COLO668 (cell line): ENCODE results near the gene STK32C.
"Not testable (repeated sequence)": the region's sequence is repeated elsewhere in the genome, so short reads cannot be mapped to it uniquely, and the experiment has no call there.

Source experiments
- DNase-seq: peaks from one replicate; lab custom pipeline; 2025; ENCODE audit not compliant: unreplicated experiment; lab: John Stamatoyannopoulos, UW

STK32C gene

DNA sequence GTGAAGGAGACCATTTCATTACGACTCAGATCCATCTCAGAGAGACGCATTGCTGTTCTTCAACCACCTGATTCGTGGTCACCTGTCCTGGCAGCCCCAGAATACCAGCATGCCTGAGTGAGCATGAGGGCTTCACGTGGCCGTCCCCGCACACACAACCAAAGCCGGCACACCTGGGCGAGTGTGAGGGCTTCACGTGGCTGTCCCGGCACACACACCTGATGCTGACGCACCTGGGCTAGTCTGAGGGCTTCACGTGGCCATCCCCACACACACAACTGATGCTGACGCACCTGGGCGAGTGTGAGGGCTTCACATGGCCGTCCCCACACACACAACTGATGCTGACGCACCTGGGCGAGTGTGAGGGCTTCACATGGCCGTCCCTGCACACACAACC lies 86.8 kb downstream of the STK32C start:
- not testable (repeated sequence) for DNase-seq

DNA sequence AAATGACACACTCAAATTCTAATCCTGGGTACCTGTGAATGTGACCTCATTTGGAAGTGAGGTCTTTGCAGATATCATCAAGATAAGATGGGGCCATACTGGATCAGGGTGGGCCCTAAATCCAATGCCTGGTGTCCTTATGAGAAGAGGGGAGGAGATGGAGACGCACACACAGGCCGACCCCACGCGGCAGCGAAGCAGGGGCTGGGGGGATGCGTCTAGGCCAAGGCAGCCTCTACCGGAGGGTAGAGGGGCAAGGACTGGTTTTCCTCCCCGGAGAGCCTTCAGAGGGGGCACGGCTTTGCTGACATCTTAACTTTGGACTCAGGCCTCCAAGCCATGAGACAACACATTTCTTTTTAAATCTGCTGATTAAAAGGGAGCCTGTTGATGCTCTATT lies 87.7 kb downstream of the STK32C start:
- no peak for DNase-seq

DNA sequence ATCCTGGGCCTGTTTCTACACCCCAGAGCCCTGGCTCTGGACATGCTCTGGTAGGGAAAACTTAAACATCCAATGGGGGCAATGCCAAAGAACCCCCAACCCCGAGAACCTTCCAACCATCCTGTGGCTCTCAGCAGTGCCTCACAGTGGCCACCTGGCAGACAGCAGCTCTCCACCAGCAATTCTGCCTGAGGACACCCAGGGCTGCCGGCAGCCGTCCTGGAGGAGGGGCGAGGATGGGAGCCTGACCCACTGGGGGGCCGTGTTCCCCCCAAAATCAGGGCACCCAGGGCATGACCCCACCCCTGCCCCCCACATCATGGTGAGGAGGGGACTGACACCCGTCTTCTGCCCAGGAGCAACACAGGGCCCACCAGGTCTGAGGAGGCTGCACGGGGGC lies 88.3 kb downstream of the STK32C start:
- DNase-seq: no peak

DNA sequence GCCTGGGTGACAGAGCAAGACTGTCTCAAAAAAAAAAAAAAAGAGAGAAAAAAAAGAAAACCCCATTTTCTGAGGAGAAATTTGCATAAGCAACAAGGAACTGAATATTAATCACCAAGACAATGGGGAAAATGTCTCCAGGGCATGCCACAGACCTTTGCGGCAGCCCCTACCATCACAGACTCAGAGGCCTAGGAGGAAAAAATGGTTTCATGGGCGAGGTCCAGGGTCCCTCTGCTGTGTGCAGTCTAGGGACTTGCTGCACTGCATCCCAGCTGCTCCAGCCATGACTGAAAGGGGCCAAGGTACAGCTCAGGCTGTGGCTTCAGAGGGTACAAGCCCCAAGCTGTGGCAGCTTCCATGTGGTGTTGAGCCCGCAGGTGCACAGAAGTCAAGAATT lies 91.3 kb downstream of the STK32C start:
- DNase-seq: not testable (repeated sequence)

DNA sequence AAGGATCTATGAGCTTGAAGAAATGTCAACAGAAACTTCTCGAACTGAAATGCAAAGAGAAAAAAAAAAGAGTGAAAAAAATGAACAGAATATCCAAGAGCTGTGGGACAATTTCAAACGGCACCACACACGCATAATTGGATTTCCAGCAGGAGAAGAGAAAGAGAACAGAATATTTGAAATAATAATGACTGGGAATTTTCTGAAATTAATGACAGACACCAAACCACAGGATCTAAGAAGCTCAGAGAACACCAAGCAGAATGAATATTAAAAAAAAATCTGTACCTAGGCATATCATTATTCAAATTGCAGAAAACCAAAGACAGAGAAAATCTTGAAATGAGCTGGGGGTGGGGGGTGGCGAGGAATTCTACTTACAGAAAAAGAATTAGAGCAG lies 93.8 kb downstream of the STK32C start:
- no peak for DNase-seq

DNA sequence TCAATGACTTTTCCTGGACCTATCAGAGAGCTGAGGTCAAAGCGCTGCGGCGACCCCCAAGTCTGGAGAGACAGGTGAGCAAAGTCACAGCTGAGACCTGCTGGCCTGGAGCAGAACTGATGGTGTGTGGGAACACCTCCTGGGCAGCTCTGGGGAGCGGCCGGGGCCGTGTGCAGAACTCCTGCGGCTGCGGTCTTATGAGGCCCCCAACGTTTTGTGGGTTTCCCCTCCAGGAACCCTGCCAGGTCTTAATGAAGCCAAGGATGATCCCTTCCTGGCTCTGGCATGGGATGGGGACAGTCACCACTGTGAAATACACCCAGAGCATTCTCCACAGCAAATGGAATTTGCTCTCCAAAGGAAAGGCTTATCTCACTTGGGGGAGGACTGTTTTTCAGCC lies 94.9 kb downstream of the STK32C start:
- no peak for DNase-seq

DNA sequence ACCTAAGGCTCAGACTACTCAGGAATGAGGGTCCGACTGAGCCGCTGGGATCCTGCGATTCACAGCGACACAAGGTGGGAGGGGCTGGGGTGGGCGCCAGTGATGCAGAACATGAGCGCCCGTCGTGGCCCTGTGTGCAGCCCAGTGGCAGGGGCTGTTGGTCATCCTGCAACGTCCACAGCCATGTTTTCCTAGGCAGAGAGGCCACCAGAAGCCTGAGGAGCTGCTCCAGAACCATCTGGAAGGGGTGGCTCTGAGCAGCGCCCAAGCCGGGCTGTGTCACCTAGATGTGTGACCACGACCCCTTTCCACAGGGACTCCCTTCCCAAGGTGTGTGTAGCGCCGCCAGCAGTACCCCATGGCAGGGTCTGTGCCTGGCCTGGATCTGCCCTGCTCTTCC lies 96.5 kb downstream of the STK32C start:
- no peak for DNase-seq

DNA sequence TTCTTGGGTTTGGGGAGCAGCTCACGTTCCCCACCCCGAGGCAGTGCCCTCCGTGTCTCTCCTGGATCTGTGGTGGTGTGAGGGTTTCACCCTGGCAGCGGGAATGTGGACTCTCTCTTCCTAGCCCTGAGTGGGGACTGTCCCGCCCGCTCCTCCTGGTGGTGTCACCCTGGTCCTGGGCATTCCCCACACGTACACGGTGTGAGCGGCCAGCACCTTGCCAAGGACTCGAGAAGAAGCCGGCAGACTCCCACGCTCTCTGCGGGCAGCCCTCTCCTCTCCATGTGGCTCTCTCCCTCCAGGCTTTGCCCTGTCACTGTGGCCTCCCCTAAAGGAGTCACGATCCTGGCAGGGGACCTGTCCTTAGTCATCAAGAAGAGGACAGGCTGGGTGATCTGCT lies 97.0 kb downstream of the STK32C start:
- no peak for DNase-seq

DNA sequence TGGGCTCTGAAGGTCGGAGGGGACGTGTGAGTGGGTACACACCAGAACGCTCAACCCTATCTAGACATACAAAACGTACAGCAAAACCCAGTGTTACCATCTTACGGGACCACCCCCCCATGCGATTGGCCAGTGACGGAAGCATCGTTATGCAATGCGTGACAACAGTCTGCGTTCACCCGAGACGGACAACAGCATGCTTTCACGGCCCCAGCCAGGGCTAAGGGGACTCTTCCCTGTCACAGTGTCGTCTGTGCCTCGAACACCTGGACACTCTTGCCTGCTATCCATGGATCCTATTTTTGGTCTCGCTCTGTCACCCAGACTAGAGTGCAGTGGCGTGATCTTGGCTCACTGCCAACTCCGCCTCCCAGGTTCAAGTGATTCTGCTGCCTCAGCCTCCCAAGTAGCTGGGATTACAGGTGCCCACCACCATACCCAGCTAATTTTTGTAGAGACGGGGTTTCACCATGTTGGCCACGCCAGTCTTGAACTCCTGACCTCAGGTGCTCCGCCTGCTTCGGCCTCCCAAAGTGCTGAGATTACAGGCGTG lies 97.7 kb downstream of the STK32C start:
- peak; percentile 7 for DNase-seq

DNA sequence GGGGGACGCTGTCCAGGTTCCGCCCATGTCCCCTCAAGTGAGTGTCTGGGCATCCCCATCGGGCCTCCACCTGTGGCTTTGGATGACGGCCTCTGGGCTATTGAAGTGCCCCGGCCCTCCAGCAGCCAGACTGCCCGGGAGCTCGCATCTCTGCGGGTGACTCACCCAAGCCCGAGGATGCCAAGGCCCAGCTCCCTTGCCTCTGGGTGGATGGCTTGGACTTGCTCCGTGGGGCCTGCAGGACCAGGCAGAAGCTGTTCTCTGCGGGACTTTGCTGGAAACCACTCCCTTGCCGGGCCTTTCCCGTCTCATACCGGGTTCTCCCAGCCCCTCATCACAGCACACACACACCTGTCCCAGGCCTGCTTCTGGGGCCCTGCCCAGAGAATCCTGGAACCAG lies 98.6 kb downstream of the STK32C start:
- no peak for DNase-seq

DNA sequence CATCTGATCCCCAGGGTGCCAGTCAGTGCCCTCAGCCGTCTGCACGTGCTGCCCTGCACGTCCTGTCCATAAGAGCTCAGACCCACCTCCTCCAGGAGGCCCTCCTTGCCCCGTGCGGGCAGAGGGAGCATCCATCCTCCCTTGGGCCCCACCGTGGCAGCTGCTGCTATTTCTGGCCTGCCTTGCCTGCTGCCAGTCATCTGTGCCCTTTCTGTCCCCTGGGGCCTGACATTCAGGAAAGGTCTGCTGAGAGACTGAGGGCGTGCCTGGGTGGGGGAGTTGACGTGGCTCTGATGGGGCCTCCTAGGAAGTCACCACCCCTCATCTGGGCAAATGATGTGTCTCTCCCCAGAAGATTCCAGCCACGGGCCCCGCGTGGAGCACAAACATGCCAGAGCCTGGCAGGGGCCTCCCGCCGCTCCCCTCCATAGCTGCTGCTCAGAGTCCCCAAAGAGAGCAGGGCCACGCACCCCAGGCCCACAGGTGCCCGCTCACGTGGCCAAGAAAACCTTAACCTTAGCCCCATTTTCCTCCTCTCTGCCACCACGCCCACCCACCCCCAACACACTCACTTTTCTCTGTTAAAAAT lies 99.2 kb downstream of the STK32C start:
- no peak for DNase-seq

DNA sequence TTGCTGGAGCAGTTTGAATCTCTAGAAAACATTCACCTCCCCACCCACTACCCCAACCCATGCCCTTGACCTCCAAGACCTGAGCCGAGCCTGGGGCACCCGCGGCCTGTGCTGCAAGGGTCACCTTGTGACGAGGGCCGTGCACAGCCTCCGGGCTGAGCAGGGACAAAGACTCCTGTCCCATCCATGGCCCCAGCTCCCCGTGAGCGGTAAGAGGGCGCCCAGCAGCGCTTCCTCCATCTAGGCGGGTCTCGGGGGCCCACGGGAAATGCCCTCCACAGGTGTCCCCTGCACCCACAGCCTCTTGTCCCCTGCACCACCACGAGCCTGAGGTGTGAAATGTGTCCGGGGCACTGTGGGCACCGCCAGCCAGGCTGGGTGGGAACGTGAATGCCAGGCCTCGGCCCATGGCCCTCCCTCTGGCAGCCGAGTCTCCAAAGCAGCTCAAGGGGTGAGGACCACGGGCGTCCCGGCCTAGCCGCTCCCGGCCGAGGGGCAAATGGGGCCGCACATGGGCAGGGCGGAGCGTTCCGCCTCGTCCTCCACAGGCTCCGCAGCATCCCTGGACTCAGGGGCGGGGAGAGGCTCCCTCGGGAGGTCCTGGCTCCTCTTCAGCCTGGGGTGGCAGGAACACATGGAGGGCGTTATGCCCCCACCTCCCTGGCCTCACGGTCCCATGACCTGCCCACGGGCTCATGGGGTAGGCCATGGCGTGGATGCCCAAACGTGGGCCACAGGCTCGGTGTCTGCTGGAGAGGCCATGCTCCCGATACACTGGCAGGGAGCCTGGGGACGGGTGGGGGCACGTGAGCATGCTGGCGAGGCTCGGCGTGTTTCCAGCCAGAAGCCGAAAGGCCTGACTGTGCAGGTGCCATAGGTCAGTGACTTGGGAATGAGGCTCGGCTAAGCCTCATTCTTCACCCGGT lies 100.0 kb downstream of the STK32C start:
- DNase-seq: no peak

DNA sequence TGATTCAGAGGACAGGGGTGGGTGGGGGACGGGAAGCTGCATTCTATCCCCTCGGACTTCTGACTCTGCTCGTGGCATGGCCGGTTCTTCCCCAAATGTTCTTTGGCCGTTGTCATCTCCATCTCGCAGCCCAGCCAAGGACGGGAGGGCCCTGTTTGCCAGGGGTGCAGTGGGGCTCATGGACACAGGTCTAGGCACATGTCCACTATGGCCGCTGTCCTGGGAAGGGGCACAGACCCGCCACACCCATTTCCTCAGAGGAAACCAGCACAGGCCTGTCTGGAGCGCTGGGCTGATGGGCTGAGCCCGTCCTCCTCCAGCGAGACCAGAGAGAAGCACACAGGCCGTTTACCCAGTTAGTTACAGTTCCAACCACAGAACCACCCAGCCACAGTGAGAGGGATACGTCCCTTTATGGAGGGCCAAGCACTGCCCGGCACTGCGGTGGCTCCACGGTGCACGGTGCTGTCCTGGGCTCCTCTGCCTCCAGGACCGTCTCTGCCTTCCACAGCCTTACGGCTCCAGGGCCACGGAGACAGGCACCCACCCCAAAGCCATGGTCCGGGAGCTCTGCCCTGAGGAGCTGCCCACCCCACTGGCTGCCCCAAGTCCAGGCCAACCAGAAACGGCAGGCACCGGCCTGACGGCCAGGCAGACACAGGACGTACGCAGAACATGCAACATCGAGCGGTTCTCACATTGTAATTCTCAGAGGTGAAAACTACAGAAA lies 100.8 kb downstream of the STK32C start:
- no peak for DNase-seq

DNA sequence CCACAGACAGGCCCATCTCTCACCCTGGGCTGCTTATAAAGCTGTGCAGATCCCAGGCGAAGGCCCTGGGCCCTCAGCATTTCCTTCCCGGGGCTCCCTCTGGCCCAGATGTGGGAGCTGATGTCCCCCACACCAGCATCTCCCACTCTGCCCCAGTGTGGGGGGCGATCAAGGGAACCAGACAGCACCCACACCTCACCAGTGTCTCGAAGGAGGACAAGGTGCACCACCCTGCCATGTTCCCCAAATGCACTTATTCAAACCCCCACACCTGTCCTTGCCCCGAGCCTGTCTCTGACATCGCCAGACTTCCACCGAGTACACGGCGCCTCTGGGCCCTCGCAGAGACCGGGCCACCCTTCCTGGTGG lies 101.4 kb downstream of the STK32C start:
- no peak for DNase-seq

DNA sequence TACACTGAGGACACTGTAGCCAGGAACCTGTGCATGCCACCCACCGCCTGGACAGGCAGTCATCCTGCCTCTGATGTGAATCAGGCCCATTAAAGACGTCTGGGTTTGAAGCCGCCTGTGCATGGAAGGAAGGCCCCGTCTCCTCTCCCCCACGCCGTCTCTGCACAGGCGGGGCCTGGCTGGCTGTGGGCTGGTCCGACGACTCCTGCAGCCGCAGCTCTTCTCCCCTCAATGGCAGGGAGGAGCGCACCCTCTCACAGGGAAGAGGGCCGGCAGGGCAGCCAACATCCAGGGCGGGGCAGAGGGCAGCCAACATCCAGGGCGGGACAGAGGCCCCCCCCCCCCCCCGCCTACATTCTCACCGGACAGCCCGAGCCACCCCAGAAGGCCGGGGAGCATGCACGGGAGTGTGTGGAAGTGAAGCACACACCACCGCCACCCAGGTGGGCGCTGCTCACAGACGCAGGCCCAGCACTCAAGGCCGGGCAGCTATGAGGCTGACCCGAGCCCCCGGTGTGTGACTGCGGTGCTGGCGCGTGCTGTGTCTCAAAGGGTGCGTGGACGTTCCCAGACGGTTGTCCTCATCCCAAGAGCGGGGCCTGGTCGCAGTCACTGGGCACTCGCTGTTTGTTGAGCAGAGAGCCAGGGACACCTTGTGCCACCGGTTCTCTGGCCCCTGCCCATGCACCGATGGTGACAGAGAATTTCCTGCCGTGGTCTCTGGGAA lies 101.9 kb downstream of the STK32C start:
- DNase-seq: no peak

DNA sequence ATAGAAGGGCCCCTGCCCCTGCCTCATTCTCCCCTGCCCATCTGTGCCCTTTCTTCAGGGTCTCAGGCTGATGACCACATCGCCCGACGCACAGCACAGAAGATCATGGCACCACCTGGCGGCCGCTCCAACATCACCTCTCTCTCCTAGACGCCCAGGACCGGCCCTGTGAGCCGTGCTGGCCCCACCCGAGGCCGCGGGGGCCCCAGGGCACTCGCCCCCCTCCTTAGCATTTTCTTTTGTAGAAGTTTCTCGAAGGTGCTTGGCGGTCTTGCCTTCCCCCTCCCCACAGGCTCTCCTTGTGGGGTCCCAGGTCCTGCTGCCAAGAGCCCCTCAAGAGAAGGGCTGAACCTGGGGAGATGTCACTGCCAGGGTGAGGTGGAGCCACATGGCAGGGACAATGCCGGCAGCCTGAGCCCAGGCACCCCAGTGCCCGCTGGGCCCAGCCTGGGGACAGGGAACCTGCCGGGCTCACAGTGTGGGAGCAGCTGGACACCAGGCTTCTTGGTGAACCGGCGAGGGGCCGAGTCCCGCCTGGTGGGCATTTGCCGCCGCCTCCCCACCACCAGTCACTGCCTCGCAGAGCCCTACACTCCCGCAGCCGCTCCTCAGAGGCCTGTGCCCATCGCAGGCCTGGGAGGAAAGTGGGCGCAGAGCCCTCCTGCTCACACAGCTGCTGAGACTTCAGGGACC lies 102.8 kb downstream of the STK32C start:
- no peak for DNase-seq

DNA sequence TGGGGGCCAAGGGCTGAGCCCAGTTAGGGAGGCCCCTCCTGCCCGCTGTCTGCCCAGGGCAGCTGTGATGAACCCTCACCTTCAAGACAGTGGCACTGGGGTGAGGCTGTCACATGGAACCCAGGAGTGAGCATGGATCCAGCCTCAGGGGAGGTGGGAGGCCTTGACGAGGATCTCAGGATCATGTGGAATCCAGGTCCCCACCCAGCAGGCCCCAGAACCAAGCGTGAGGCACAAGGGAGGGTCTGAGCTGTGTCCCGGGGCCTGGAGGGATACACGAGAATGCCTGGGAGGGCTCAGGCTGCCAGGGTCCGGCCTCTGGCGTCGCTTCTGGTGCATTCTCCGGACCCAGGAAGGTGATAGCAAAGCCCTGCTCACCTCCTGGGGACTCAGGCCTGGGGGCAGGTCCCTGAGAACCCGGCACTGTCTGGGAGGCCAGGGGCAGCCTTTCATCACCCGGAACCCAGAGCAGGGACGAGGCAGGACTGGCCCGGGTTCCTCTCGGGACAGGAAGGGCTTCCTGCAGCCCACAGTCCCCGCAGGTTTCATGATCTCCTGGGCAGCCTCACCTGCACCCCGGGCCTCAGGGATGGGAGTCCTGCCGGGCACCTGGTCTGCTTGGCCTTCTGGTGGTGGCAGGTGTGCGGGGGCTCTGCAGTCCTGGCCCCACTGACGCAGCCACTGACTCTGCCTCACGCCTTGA lies 103.5 kb downstream of the STK32C start:
- no peak for DNase-seq

DNA sequence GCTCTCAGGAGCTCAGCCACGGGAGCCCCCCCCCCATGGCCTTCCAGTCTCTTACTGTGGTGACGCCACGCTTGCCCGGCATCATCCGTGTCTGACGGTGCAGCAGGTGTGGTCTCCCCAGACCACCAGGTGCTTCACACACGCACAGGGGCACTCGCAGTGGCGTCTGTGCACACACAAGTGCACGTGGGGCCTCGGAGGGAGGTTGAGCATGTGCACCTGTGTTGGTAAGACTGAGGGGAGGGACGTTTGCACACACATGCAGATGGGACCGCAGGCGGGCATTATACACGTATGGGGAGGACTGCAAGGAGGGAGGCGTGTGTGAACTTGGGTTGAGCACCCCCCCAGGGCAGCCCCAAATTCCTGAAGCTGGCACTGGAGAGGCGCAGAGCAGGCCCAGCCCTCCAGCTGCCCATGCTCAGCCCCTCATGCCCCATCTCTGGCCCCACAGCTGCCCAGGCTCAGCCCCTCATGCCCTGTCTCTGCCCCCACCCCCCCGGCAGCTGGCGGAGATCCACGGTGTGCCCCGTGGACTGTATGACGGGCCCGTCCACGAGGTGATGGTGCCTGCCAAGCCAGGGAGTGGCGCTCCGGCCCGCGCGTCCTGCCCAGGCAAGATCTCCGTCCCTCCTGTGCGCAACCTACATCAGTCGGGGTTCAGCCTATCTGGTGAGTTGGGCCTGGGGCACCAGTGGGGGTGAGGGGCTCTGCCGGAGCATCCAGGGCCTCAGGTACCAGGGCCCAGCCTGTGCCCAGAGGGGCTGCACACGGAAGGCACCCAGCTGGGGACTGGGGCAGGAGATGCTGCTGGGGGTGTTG lies 104.3 kb downstream of the STK32C start:
- no peak for DNase-seq
